Renal pelvis (tissue), 4 donors: ENCODE measurements around the gene KDM1B. TPM values are rescaled to one million over a fixed set of nuclear protein-coding genes. Genes with fewer than 3 reads are reported as not detected.
"Not testable (repeated sequence)": the region's sequence is repeated elsewhere in the genome, so short reads cannot be mapped to it uniquely, and the experiment has no call there.

Source experiments
- DNase-seq: peaks from one replicate; pipeline ENCODE4 v3.0.0-alpha.2; 2013
- polyA plus RNA-seq, 3 donors: library from polyadenylated mRNA; unstranded; fragments of 120-200 nt; gene quantifications; one replicate each; pipeline ENCODE4 v1.2.1, GENCODE V29; 2013; ENCODE audit not compliant: insufficient read length in 3 of 3

Gene KDM1B
- polyA plus RNA-seq, 3 donors, result 18.5 to 19.4 (median 18.7) TPM

GRCh38 chr6:18147160-18147559, 8.1 kb upstream of the KDM1B start:
- no peak for DNase-seq

GRCh38 chr6:18147616-18148015, 7.6 kb upstream of the KDM1B start:
- no peak for DNase-seq

- no peak for DNase-seq
Observed at GRCh38 chr6:18148304-18149025, 6.8 kb upstream of the KDM1B start.

- DNase-seq, result not testable (repeated sequence)
Observed at GRCh38 chr6:18151391-18151790, 3.8 kb upstream of the KDM1B start.

GRCh38 chr6:18151801-18152200, 3.4 kb upstream of the KDM1B start:
- no peak for DNase-seq

GRCh38 chr6:18153311-18153703, 1.9 kb upstream of the KDM1B start:
- no peak for DNase-seq

- peak; percentile 20 for DNase-seq
Observed at GRCh38 chr6:18154507-18155149, 594 bp upstream of the KDM1B start, which contains the start of gene TPMT. TPMT (minus strand) TSS chr6:18155077; CDS start chr6:18149127, 5,950 bp downstream.

- DNase-seq, result peak; percentile 54
Observed at GRCh38 chr6:18155864-18156421, 721 bp downstream of the KDM1B start.

- no peak for DNase-seq
Observed at GRCh38 chr6:18160911-18161310, 5.7 kb downstream of the KDM1B start.

- no peak for DNase-seq
Observed at GRCh38 chr6:18161431-18161830, 6.2 kb downstream of the KDM1B start.

- no peak for DNase-seq
Observed at GRCh38 chr6:18162401-18162800, 7.2 kb downstream of the KDM1B start.

- DNase-seq, result no peak
Observed at GRCh38 chr6:18165751-18166150, 10.5 kb downstream of the KDM1B start.

GRCh38 chr6:18166312-18167036, 11.3 kb downstream of the KDM1B start:
- DNase-seq, result no peak

GRCh38 chr6:18168264-18168663, 13.0 kb downstream of the KDM1B start:
- no peak for DNase-seq

GRCh38 chr6:18171871-18172270, 16.6 kb downstream of the KDM1B start:
- DNase-seq, result no peak

GRCh38 chr6:18176198-18176597, 21.0 kb downstream of the KDM1B start:
- not testable (repeated sequence) for DNase-seq

- no peak for DNase-seq
Observed at GRCh38 chr6:18177286-18177965, 22.2 kb downstream of the KDM1B start.

- no peak for DNase-seq
Observed at GRCh38 chr6:18178960-18179615, 23.9 kb downstream of the KDM1B start.

- DNase-seq, result no peak
Observed at GRCh38 chr6:18179770-18180356, 24.6 kb downstream of the KDM1B start.

GRCh38 chr6:18182568-18182967, 27.3 kb downstream of the KDM1B start:
- DNase-seq, result no peak

GRCh38 chr6:18183766-18184165, 28.5 kb downstream of the KDM1B start:
- peak; percentile 54 for DNase-seq
